GM23338 (cell line): ENCODE measurements around the gene PYGB. TPM values are rescaled to one million over a fixed set of nuclear protein-coding genes. Genes with fewer than 3 reads are reported as not detected.

Experiments used
- ATAC-seq: fragments of 200-7000 bp; cut with Tn5 transposase; 3 replicates; pipeline ENCODE4 v1.9.1; 2020
- DNase-seq: peaks from one replicate; pipeline ENCODE4 v3.0.0-alpha.2; 2015; ENCODE audit warnings: low spot score
- H2AFZ ChIP-seq: fragments of 200-600 bp; sonication (generic); 2 replicates; pipeline ENCODE4 v1.8.0; 2016; ENCODE audit warnings: antibody characterized with exemption, mild to moderate bottlenecking, moderate library complexity
- H3F3A ChIP-seq: fragments of 200-600 bp; sonication (generic); replicated peaks from 2 replicates; pipeline ENCODE4 v1.8.0; 2017; ENCODE audit warnings: antibody characterized with exemption, mixed run types, low read depth
- H3K27ac ChIP-seq: fragments of 200-600 bp; sonication (generic); 2 replicates; pipeline ENCODE4 v1.6.1; 2016; ENCODE audit warnings: low read depth
- H3K27me3 ChIP-seq: fragments of 200-600 bp; sonication (generic); 2 replicates; pipeline ENCODE4 v1.8.0; 2016; ENCODE audit warnings: mild to moderate bottlenecking, mixed run types, moderate library complexity; ENCODE audit not compliant: insufficient read depth
- H3K36me3 ChIP-seq: fragments of 200-600 bp; sonication (generic); 2 replicates; pipeline ENCODE4 v1.8.0; 2016; ENCODE audit warnings: mild to moderate bottlenecking; ENCODE audit not compliant: insufficient read depth
- H3K4me1 ChIP-seq: fragments of 200-600 bp; sonication (generic); 2 replicates; pipeline ENCODE4 v1.8.0; 2016; ENCODE audit warnings: mild to moderate bottlenecking, moderate library complexity; ENCODE audit not compliant: insufficient read depth
- H3K4me2 ChIP-seq: fragments of 200-600 bp; sonication (generic); 2 replicates; pipeline ENCODE4 v1.7.1; 2017; ENCODE audit warnings: mixed run types
- H3K4me3 ChIP-seq: fragments of 200-600 bp; sonication (generic); 2 replicates; pipeline ENCODE4 v1.6.1; 2016; ENCODE audit warnings: mixed run types
- H3K79me2 ChIP-seq: fragments of 200-600 bp; sonication (generic); replicated peaks from 2 replicates; pipeline ENCODE4 v1.8.0; 2017; ENCODE audit warnings: mild to moderate bottlenecking; ENCODE audit not compliant: insufficient read depth
- H3K9me2 ChIP-seq: fragments of 200-600 bp; sonication (generic); 2 replicates; pipeline ENCODE4 v1.8.0; 2017; ENCODE audit not compliant: insufficient read depth
- H4K20me1 ChIP-seq: fragments of 200-600 bp; sonication (generic); replicated peaks from 2 replicates; pipeline ENCODE4 v1.8.0; 2017; ENCODE audit warnings: mild to moderate bottlenecking; ENCODE audit not compliant: insufficient read depth
- H3K27ac Mint-ChIP-seq: 2 replicates; pipeline ENCODE4 v1.8.0; 2020; ENCODE audit warnings: inconsistent platforms, mild to moderate bottlenecking, moderate library complexity, mixed read lengths
- H3K27me3 Mint-ChIP-seq: 3 replicates; pipeline ENCODE4 v1.8.0; 2022; ENCODE audit warnings: low read depth, mild to moderate bottlenecking, moderate library complexity, mixed read lengths, inconsistent platforms; ENCODE audit not compliant: insufficient read depth, poor library complexity
- H3K36me3 Mint-ChIP-seq: 3 replicates; pipeline ENCODE4 v1.8.0; 2021; ENCODE audit warnings: low read depth, mild to moderate bottlenecking, inconsistent platforms, moderate library complexity, mixed read lengths
- H3K4me1 Mint-ChIP-seq: 3 replicates; pipeline ENCODE4 v1.8.0; 2020; ENCODE audit warnings: mild to moderate bottlenecking, inconsistent platforms, mixed read lengths
- H3K4me3 Mint-ChIP-seq: 3 replicates; pipeline ENCODE4 v1.8.0; 2021; ENCODE audit warnings: moderate library complexity, mild to moderate bottlenecking, inconsistent platforms, mixed read lengths
- H3K9me3 Mint-ChIP-seq: 3 replicates; pipeline ENCODE4 v1.8.0; 2020; ENCODE audit warnings: moderate library complexity, mild to moderate bottlenecking, inconsistent platforms, mixed read lengths
- CREB1 ChIP-seq: fragments of 250-450 bp; sonication (Bioruptor Pico); IDR thresholded peaks from 2 replicates; pipeline ENCODE4 v1.5.0; 2020; ENCODE audit warnings: low read depth, mild to moderate bottlenecking, moderate library complexity
- CTCF ChIP-seq, 2 experiments: fragments of 200-600 bp in 1 of 2; sonication (generic) in 1 of 2; conservative IDR thresholded peaks; 2 replicates each; pipeline versions ENCODE4 v1.5.1 to v1.6.1; 2016 to 2017; ENCODE audit warnings: antibody characterized with exemption in 2 of 2, low read depth in 2 of 2, mild to moderate bottlenecking in 2 of 2, moderate library complexity in 1 of 2
- ETS1 ChIP-seq: IDR thresholded peaks from 2 replicates; pipeline ENCODE4 v1.6.1; 2016; ENCODE audit warnings: antibody characterized with exemption
- EZH2 ChIP-seq: fragments of 200-600 bp; sonication (generic); IDR thresholded peaks from one replicate; pipeline ENCODE4 v1.8.0; 2017; ENCODE audit warnings: antibody characterized with exemption, mild to moderate bottlenecking, low read depth; ENCODE audit not compliant: unreplicated experiment
- EZH2phosphoT487 ChIP-seq: fragments of 200-600 bp; sonication (generic); IDR thresholded peaks from one replicate; pipeline ENCODE4 v1.8.1; 2018; ENCODE audit warnings: antibody characterized with exemption; ENCODE audit not compliant: unreplicated experiment
- JUNB ChIP-seq: IDR thresholded peaks from one replicate; pipeline ENCODE4 v1.6.1; 2016; ENCODE audit warnings: antibody characterized with exemption; ENCODE audit not compliant: unreplicated experiment
- NANOG ChIP-seq: IDR thresholded peaks from 2 replicates; pipeline ENCODE4 v1.6.1; 2016; ENCODE audit warnings: antibody characterized with exemption, borderline replicate concordance
- POLR2AphosphoS5 ChIP-seq: IDR thresholded peaks from 2 replicates; pipeline ENCODE4 v1.6.1; 2016; ENCODE audit warnings: antibody characterized with exemption, low read depth
- REST ChIP-seq: IDR thresholded peaks from one replicate; pipeline ENCODE4 v1.6.1; 2018; ENCODE audit warnings: antibody characterized with exemption; ENCODE audit not compliant: unreplicated experiment
- STAT1 ChIP-seq: IDR thresholded peaks from one replicate; pipeline ENCODE4 v1.6.1; 2016; ENCODE audit warnings: antibody characterized with exemption; ENCODE audit not compliant: unreplicated experiment
- ZNF114 ChIP-seq: fragments of 250-450 bp; sonication (Bioruptor Pico); IDR thresholded peaks from 2 replicates; pipeline ENCODE4 v1.5.0; 2020; ENCODE audit warnings: mild to moderate bottlenecking, moderate library complexity
- ZNF331 ChIP-seq: fragments of 250-450 bp; sonication (Bioruptor Pico); IDR thresholded peaks from 2 replicates; pipeline ENCODE4 v1.5.0; 2020; ENCODE audit warnings: low read depth, mild to moderate bottlenecking, moderate library complexity
- ZNF462 ChIP-seq: fragments of 250-450 bp; sonication (Bioruptor Pico); IDR thresholded peaks from 2 replicates; pipeline ENCODE4 v1.5.0; 2020; ENCODE audit warnings: mild to moderate bottlenecking, moderate library complexity
- polyA plus RNA-seq: library from polyadenylated mRNA; unstranded; fragments of >200 nt; fragmentation: Nextera tagmentation; extraction: Ambion mirVana; gene quantifications from 2 replicates; pipeline ENCODE4 v1.2.1, GENCODE V29; 2016
- total RNA-seq: library from RNA; depleted of rRNA; stranded (reverse); fragments of >200 nt; shearing (Covaris generic); gene quantifications from 2 replicates; pipeline ENCODE4 v1.2.3, GENCODE V29; 2014

The PYGB gene
- total and polyA plus RNA-seq, 2 experiments from 2014 or later, result 15.6 to 64.0 TPM

- Mint-ChIP-seq H3K36me3 (no peaks in the 10 kb centered on the region; the same call in 2 of the 3 replicates), H3K4me3 (no peak overlapping the region), H3K4me1 (peaks cover 8% of the 10 kb centered on the region), H3K27ac (0 out of 2 replicates have a peak overlapping the region, but pooled peaks have one; percentile 56), H3K27me3 (peaks cover 3% of the 10 kb centered on the region), H3K9me3 (no peaks in the 10 kb centered on the region)
- H3K36me3 ChIP-seq, result no peaks in the 10 kb centered on the region
- no peaks in the 10 kb centered on the region for H3K79me2 ChIP-seq
- no peaks in the 10 kb centered on the region for H3K4me1 ChIP-seq
- H3K9me2 ChIP-seq, result no peaks in the 10 kb centered on the region
- TF ChIP-seq EZH2phosphoT487, result no peak
- no peak for TF ChIP-seq ZNF462 (CRISPR knock-in tag)
- no peak for TF ChIP-seq JUNB
- TF ChIP-seq ZNF331 (CRISPR knock-in tag), result no peak
- no peak for TF ChIP-seq ZNF114 (CRISPR knock-in tag)
- no peak for TF ChIP-seq ETS1
- no peak for TF ChIP-seq CREB1 (CRISPR knock-in tag)
- no peak for TF ChIP-seq CTCF (conservative IDR thresholded peaks at IDR 0.05; ENCODE audit: low read depth in 2 of 2)
- no peak for TF ChIP-seq EZH2
- no peak for TF ChIP-seq POLR2AphosphoS5
- TF ChIP-seq NANOG, result no peak
- TF ChIP-seq STAT1, result no peak
- no peak for TF ChIP-seq REST
- H4K20me1 ChIP-seq, result no peaks in the 10 kb centered on the region
- no peaks in the 10 kb centered on the region for H3K27me3 ChIP-seq
- H3K27ac ChIP-seq, result no peak overlapping the region
- H3K4me2 ChIP-seq, result no peak overlapping the region
- no peaks in the 10 kb centered on the region for H3F3A ChIP-seq
- DNase-seq, result no peak
- H2AFZ ChIP-seq, result no peak overlapping the region
- ATAC-seq, result no peak
- no peak overlapping the region for H3K4me3 ChIP-seq
Observed at GRCh38 chr20:25230166-25230831, 17.6 kb upstream of the PYGB start.
